Measurements from ENCODE around the gene FDXR. TPM values are rescaled to one million over a fixed set of nuclear protein-coding genes. Genes with fewer than 3 reads are reported as not detected.
"Not testable (repeated sequence)": the region's sequence is repeated elsewhere in the genome, so short reads cannot be mapped to it uniquely, and the experiment has no call there.

Gene FDXR
- total RNA-seq, 1 donor from 2014 or later, result 1.7 TPM

DNA sequence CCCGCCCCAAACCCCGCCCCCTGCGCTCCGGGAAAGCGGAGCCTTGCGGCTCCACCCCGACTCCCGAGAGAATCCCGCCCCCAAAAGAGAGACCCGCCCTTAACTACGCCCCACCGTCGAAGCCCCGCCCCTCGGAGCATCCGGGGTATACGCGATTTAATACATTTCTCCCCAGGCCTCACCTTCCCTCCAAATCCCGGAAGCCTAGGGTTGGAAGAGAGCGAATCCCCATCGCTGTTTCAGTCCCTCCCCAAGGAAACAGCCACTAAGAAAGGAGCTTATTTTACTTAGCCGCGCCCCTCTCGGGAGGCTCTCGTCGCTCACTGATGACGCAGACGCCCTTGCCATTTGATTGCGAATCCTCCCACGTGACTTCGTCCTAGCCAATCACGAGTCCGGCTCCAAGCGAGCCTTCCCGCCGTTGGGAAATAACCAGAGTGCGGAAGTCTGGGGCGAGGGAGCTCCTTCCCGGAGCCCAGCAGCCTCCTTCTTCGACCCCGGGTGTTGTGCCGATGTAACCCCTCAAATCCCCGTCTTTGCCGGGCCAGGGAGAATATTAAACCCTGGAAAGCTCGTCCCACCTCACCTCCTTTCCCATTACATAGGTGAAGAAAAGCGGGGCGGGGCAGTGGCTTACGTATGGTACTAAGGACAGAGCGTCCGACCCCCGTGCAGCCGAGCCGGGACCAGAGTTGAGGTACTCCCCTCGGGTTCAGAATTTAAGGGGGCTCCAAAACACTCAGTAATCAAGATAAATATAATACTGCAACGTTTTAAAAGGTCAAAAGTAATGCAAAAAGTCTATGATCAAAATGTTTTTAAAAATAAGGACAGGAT lies 461 bp upstream of the FDXR start:
- DNase-seq (ENCODE audit: low spot score), result peak; percentile 100

DNA sequence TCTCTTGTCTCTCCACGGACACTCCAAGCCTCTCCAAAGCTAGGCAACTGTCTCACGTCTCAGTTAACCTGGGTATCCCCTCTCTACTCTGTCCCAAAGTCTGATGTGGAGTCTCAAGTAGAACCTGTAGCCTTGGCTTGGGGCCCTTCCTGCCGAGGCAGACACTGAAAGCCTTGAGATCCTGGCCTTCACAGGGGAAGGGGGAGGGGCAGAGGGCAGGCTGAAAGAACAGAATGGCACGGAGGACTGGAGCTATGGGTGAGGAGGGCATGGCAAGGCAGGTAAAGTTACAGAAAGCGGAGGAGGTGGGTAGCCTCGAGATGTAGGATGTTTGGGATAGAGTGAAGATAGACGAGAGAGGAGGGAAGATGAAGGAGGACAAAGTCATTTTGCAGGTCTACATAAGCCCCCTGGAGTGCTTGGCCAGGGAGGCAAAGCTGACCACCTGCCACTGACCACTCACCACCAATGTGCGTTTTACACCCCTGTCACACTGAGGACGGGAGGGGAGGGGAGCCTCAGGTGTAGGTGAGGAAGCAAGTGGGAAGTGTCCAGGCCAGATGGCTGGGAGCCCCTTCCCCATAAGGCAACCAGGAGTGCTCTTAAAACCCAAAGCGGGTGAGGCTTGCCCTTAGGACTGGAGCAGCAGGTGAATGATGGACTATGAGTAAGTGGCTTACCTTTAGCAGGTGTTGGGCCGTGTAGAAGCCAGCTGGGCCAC lies 1.3 kb downstream of the FDXR start:
- DNase-seq (ENCODE audit: low spot score), result no peak

DNA sequence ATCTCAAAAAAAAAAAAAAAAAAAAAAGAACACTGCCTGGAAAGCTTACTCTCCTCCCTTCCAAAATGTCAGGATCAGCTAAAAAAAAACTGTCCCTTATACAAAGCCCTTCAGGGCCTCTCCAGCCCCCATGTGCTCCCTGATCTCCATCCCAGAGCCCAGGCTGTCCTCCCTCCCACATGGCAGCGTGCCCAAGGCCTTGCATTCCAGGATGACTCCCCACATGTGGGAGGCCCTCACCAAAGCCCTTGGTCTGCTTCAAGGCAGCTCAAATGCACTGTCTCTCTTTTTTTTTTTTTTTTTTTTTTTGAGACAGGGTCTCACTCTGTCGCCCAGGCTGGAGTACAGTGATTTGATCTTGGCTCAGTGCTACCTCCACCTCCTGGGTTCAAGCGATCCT lies 2.3 kb downstream of the FDXR start:
- peak; percentile 64 for DNase-seq (ENCODE audit: low spot score)

DNA sequence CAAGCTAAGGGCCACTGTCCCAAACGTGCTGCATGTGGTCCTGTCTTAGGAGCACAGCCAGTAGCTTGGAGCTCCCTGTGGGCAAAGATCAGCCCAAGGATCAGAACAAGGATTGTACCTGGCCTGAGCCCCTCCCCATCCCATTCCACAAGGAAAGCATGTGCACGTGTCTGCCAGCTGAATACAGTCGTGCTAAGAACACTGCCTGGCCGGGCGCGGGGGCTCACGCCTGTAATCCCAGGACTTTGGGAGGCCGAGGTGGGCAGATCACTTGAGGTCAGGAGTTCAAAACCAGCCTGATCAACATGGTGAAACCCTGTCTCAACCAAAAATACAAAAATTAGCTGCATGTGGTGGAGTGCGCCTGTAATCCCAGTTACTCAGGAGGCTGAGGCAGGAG lies 2.8 kb downstream of the FDXR start:
- not testable (repeated sequence) for DNase-seq (ENCODE audit: low spot score)

DNA sequence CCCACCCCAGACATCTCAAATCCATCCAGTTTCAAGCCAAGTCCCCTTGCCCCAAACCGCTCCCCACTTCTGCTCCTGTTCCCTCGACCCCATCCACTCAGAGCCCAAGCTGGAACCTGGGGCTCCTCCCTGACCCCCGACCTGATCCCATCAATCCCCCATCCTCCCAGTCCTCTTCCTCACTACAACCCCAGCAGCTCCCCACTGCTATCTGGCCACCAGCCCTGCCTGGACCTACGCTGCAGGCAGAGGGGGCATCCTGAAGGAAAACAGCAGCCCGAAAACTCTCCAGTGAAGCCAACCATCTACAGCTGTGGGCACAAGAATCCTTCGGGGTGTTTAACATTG lies 3.9 kb downstream of the FDXR start:
- no peak for DNase-seq (ENCODE audit: low spot score)

DNA sequence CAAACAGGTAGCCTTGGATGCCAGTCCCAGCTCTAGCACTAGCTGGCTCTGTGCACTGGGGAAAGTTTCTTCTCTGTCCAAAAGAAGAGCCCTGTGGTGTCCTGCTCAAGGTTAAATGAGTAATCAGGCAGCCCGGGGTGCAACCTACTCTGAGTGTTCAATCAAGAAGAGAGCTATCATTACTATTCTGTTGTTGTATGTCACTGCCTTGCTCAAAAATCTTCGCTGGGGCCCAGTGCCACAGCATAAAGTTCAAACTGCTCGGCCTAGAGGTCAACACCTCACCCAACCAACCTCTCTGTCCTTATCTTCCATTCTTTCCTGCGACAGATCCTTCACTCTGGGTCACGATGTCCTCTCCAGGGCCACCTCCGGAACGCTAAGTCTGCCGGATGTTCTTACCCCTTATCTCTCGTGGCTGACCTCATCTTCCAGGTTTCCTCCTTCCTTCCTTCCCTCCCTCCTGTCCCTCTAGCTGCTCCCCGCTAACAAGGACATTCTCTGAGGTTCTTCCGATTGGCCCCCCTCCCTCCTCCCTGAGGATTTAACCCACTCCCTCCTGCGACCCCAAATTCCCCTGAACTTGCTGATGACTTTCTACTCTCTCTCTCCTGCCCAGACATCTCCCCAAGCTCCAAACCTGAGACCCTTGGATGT lies 4.4 kb downstream of the FDXR start:
- no peak for DNase-seq (ENCODE audit: low spot score)

DNA sequence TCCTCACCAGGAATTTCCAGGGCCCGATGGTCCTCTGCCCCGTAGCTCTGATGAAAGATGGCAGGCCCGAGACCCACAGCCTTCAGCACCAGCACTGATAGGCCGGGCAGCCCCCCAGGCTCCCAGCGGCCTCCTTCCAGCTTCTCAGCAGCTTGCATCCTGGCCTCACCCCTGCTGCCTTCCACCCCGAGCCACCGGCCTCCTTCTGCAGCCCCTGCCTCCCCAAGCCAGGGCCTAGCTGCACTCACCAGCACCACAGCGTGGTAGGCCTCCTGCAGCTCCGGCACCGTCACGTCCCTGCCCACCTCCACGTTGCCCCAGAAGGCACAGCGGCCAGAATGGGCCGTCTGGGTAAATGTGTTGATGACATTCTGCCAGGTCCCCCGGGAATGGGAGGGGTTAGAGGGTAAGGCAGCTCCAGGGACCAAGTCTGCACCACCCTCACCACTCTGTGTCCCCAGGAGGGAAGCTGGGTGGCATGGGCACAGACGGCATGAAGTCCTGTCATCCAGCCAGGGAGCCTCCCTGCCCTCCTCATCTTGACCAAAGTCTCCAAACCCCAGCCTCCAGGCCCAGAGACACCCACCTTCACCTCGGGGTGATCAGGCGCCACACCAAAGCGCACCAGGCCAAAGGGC lies 6.5 kb downstream of the FDXR start:
- no peak for DNase-seq (ENCODE audit: low spot score)

DNA sequence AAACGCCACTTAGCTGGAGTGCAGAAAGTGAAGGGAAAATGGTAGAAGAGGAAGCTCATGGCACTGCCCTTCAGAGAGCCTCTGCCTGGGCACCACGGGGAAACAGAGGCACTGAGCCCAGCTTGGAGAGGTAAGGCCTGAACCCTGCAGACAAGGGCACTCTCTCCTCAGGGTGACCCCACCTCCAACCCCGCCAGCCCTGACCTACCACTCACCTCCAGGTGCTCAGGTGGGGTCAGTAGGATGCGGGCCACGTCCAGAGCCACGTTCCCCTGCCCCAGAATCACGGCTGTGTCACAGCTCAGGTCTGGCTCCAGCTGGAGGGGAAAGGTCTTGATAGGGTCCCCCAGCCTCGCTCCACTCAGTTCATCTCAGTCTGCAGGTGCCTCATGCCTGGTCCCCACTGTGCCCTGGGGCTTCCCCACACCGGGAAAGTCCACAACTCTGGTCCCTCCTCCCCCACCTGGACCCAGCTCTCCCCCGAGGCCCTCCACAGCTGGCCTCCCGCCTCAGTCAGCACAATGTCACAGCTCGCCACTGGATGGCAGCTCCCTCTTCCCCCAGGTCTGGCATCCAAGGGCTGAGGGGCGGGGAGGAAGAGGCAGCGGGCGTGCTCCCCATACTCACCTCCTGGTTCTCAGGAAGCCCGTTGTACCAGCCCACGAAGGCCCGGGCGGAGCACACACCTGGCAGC lies 7.1 kb downstream of the FDXR start:
- no peak for DNase-seq (ENCODE audit: low spot score)

DNA sequence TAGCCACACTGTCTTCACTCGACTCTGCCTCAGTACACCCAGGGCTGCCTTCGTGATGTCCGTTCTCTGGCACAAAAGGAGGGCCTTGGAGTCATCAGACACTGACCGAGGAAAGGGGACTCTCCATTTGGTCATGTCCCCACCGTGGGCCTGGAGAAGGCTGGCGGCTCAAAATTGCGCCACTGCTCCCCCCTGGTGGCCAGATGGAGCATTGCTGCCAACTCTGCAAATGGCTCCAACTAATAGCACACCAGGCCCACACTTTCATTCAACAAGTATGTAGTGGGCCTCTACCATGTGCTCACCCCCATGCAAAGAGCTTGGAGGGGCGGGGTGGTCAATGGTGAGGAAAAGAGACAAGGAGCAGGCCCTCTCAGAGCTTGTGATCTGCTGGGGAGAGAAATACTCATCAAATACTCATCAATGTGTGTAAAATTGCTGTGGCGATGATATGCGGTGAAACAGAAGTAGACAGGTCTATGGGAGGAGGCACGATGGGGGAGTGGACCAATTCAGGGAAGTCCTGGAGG lies 7.9 kb downstream of the FDXR start:
- peak; percentile 67 for DNase-seq (ENCODE audit: low spot score)

DNA sequence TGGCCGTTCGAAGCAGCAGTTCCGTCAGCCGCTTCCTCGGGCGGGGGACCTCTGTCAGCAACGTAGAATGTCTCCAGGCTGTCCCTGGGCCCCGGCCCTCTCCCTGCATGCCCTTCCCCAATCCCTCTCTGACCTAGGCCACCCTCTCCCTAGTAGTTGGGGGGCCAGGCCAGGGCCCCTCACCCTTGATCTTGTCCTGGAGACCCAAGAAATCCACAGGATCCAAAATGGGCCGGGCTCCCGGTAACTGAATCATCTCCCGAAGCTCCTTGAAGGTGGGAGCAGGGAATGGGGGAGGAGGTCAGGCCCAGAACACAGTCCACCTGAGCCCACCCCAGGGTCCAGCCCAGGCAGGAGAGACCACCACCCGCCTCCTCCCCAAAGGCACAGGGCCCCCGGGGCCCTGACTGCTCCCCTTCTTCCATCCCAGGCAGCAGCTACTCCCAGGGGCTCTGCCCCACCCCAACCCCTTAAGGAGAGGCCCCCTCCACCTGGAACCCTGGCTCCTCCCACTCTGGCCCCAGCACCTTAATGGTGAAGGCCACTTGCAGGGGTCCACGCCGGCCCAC lies 8.4 kb downstream of the FDXR start:
- no peak for DNase-seq (ENCODE audit: low spot score)

DNA sequence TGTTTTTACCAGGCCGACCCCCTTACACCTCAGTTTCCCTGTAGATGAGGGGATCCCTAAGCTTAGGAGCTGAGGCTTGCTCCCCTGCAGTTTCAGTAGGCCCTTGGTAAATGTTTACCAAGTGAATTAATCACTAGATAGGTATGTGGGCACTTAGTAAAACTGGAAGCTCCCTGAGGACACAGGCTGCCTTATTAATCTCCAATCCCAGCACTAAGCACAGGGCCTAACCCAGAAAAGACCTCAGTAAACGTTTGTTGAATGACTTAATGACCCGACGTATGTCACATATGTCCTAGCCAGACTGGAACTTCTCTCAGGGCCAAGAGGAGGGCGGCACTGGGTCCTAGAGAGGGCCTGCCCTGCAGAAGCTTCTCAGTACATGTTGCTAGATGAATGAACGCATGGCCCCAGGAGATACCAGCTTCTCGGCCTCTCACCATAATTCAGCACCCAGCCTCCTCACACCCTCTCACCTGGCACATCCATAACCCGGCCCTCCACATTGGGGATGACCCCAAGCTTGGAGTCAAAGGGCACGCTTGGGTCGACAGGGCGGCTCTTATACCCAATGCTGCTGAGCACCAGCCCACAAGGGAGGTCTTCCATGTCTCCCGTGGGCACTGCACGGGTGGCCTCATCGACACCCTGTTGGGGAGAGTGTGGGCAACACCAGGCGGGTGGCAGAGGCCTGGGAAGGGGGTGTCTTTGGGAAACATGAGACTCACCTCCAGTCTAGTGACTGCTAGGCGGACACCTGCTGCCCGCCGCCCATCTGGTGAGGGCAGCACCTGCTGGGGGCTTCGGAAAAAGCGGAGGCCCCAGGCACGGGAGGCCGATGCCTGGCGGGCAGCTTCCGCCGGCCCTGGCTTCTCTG lies 9.1 kb downstream of the FDXR start:
- DNase-seq (ENCODE audit: low spot score), result no peak

DNA sequence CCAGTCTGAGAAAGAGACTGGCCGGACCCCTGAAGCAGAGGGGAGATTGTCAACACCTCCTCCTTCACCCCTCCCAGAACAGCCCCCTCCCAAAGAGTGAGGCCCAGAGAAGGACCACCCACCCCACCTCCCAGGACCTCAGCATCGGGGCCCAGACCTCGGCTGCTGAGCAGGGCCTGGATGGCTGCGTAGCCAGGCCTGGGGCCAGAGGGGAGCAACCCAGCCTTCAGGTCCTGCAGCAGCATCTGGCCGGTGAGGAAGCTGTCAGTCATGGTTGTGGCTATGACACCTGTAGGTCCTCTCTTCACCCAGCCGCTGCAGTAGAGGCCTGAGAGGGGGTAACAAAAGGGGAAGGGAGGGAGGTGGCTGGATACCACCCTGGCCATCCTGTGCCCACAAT lies 9.9 kb downstream of the FDXR start:
- no peak for DNase-seq (ENCODE audit: low spot score)

DNA sequence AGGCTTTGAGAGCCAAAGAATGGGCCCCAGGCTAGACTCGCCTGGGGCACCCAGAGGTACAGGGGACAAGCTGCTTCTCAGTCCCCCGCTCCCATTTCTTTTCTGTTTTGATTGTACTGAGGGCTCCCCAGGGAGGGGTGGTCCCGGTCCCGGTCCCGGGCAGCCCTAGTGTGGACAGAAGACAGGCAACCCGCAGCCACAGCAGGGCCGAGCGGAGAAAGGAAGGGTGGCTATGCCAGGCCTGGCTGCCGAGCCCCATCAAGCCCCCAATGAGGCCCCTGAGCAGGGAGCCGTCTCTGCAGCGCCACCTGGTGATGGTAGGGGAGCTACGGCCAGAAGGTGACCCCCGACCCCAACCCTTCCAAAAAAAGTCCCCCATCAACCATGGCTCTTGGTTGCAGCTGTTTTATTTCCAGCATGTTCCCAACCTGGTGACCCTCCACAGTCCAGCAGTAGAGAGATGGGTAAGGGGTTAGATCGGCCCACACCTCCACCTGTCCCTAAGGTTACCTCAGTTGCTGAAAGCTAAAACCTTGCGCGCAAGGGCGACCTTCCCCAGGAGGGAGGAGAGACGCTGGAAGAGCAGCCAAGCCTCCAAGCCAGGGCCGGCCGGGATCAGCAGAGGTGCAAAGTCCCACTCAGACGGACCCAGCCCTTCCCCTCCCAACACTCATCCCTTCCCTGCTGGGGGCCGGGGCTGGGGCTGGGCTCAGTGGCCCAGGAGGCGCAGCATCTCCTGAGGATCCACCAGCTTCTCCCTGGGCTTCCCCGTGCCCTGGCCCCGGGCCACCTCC lies 10.5 kb downstream of the FDXR start:
- peak; percentile 35 for DNase-seq (ENCODE audit: low spot score)

DNA sequence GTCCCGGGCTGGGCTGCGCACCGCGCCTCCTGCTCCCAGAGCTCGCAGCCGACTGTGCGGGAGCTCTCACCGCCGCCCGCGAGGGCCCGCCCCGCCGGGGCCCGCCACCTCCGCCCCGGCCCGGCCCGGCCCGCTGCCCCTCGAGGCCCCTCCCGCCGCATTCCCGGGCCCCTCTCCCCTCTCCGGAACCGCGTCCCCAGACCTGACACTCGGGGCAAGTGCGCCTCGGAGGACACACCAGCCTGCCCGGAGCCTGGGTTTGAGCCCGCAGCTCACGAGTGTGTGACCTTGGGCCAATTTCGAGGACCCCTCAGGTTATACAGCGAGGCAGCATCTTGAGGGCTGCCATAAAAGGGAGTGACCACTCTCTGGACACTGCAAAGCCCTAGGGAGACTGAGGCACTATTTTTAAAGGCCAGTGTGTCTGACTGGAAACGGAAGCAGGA lies 11.1 kb downstream of the FDXR start:
- no peak for DNase-seq (ENCODE audit: low spot score)

DNA sequence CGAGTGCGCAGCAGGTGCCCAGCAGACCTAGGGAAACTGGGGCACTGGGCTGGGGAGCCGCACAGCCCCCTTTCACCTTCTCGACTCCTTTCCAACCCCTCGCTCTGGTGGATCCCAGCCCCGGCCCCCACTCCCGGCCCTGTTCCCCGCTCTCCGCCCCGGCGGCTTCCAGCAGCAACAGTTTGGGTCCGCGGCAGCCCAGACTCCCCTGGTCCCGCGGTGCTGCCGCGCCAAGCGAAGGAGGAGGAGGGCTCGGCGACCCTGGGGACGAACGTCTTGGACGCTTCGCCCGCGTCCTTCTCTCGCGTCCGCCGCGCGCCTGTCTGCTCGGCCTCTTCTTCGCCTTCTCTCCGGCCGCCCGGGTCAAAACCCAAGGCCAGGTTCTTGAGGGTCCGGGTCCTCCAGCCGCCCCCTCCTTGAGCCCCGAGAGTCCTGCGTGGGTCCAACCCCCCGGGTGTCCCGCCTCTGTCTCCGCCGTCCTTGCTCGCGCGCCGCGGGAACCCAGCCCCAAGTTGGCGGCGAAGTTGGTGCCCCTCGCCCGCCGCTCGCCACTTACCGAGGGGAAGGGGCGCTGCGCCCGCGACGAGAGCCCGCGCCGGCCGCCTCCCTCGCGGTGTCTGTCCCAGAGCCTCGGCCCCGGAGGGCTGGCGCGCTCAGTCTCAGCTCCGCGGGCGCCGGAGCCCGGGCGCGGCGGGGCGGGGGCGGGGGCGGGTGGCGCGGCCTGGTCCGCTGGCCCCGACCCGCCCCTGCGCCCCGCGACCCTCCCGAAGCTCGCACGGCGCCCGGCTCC lies 11.7 kb downstream of the FDXR start:
- DNase-seq (ENCODE audit: low spot score), result no peak

DNA sequence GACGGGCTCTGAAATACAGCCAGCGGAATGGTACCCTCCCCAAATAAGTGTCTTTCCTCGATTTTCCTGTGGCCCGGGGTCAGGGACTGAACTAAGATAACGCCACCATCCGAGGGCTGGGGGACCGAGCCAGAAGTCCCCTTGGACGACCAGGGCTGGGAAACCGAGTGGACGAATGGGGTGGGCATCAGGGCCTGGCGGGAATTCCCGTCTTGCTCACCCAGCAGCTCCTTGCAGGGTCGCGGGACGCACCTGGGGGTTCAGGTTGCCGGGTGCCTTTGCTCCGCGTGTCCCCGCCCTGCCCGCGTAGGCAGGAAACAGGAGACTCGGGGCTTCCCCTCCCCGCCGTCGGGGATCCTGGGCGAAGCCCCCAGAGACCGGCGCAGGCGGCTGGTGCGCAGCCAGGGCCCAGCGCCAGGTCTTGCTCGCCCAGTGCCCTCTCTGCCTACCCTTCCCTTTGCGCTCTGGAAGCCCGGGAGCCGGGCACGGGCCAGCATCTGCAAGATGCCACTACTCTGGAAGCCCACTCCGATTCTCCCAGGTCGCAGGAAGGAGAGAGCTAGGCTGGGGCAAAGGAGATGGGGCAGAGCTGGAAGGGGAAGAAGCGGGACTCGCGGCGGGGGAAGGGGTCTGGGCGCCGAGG lies 12.4 kb downstream of the FDXR start:
- DNase-seq (ENCODE audit: low spot score), result no peak

DNA sequence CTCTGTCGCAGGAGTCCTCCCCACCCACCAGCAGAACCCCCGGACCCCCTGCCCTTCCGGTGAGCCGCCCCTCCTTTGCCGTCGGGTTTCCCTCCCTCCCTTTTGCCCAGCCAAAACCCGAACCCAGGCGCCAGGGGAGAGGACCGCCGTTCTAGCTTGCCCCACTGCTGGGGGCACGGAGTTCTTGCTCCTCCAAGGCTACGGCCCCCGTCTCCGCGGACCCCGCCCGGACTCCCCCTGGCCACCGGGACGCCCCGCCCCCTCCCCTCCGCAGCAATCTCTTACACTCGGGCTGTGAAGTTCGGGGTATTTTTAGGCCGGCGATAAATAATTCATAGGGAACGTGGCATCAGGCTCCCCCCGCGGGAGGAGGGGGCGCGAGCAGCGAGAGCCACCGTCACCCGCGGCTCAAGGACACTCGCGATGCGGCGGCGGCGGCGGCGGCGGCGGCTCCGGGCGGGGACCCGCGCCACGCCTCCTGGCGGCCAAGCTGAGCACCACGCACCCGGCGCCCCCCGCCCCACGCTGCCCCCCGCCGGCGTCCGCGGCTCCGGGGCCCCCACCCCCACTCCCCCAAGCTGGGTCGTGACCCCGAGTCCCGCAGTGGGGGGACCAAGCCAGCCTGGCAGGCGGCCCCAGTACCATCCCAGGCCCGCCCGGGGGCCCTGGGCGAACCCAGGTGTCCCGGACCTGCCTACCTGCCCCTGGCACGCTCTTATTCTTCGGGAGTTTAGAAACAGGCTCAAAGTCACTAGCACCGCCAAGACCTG lies 13.2 kb downstream of the FDXR start, which contains the start of gene GRIN2C:
Gene GRIN2C, minus strand, starts transcription at position 427 of the 770 bp plus-strand sequence. CDS start 4,793 bp downstream, outside the sequence.
- no peak for DNase-seq (ENCODE audit: low spot score)
